ENCODE measurements around the gene PLA2G2E. TPM values are rescaled to one million over a fixed set of nuclear protein-coding genes. Genes with fewer than 3 reads are reported as not detected.

The PLA2G2E gene, protein sequence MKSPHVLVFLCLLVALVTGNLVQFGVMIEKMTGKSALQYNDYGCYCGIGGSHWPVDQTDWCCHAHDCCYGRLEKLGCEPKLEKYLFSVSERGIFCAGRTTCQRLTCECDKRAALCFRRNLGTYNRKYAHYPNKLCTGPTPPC
- total RNA-seq: not detected
- not detected for polyA plus RNA-seq (ENCODE audit: insufficient read depth, low read depth, low replicate concordance)
- long read RNA-seq, donor 1: 0 reads
- long read RNA-seq, donor 2: 0 reads

DNA sequence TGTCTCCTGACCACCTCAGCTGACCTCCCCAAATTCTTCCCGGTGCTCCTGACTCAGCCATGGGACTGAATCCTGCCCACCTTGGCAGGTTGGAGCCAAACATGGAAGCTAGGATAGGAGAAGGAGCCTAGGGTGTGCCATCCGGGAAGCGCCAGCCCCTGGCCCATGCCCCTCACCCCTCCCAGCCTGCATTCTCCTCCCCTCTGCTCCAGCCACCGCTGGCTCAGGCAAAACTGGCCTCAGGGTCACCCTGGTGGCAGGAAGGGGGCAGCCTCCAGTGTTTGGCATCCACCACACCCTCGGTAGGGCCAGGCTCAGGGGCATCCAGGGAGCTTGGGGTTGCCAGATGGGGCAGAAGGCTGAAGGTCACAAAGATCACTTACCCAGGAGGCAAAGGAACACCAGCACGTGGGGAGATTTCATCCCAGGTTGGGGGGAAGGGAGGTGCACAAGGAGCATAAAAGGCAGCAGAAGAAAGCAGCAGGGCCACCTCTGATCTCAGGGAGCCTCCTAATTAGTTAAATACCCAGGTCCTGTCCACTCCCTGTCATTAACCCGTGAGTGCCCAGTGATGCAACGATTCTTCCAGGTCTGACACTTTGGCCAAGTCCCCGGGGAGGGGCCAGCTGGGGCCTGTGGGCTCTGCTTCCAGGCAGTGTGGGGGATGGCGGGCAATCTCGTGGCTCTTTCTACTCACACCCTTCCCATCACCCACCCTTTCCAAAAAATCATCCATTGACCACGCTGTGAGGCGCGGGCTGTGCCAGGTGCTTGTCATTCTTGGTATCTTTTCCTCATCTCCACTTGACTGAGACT is at the start of gene PLA2G2E:
TSS of gene PLA2G2E (minus strand) at position 481 of the 816 bp plus-strand sequence. CDS start at position 423, 58 bp downstream.
- Histone ChIP-seq H3K27me3 (no peaks in the 10 kb centered on the region), H3K27ac (peak within 1 kb of the TSS; percentile 60 to 72), H3K36me3 (ENCODE audit: low read depth, missing control alignments) (no peaks in the 10 kb centered on the region), H3K4me1 (peaks cover 39% of the 10 kb centered on the region), H3K9me3 (no peaks in the 10 kb centered on the region), H3K4me3 (no peak within 1 kb of the TSS)
- TF ChIP-seq POLR2A (IDR thresholded peaks at IDR 0.05): no peak
- TF ChIP-seq, protein P1, sequence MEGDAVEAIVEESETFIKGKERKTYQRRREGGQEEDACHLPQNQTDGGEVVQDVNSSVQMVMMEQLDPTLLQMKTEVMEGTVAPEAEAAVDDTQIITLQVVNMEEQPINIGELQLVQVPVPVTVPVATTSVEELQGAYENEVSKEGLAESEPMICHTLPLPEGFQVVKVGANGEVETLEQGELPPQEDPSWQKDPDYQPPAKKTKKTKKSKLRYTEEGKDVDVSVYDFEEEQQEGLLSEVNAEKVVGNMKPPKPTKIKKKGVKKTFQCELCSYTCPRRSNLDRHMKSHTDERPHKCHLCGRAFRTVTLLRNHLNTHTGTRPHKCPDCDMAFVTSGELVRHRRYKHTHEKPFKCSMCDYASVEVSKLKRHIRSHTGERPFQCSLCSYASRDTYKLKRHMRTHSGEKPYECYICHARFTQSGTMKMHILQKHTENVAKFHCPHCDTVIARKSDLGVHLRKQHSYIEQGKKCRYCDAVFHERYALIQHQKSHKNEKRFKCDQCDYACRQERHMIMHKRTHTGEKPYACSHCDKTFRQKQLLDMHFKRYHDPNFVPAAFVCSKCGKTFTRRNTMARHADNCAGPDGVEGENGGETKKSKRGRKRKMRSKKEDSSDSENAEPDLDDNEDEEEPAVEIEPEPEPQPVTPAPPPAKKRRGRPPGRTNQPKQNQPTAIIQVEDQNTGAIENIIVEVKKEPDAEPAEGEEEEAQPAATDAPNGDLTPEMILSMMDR (IDR thresholded peaks at IDR 0.05): no peak
- no peak for DNase-seq
- WGBS, 2 donors: 68 to 69% methylated on average over 3 to 14 of the region's 14 CpGs
- intact Hi-C loops (cut with DNase I; ENCODE audit: low total_unique reads): loop anchor here (10.0 kb wide), 1 partner anchor 571 kb away; no protein-coding TSS in a partner anchor

DNA sequence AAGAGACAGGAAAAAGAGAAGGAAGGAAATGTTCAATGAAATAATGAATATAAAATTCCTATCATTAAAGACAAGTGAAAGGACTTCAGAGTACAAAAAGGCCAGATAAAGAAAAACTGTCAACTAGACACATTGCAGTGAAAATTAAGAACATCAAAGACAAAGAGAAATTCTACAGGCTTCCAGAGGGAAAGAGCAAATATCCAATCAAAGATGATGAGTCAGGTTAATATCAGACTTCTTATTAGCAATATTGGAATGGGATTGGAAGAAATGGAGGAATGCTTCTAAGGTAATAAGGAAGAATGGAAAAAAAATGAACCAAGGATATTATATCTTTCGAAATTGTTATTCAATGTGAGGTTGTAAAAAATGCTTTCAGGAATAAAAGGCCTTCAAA is 48.2 kb upstream of the PLA2G2E start:
- Histone ChIP-seq H3K9me3 (no peaks in the 10 kb centered on the region), H3K36me3 (ENCODE audit: low read depth, missing control alignments) (no peaks in the 10 kb centered on the region), H3K4me1 (peaks cover 9% of the 10 kb centered on the region), H3K27ac (no peak overlapping the region), H3K27me3 (no peaks in the 10 kb centered on the region), H3K4me3 (no peak overlapping the region)
- 88 to 96% methylated on average over 1 of the region's 1 CpG for whole genome bisulfite sequencing, 2 donors
- DNase-seq: no peak
- TF ChIP-seq, protein P1 (IDR thresholded peaks at IDR 0.05): no peak
- TF ChIP-seq POLR2A (IDR thresholded peaks at IDR 0.05): no peak
- intact Hi-C loops (cut with DNase I; ENCODE audit: low total_unique reads): no loop called here

DNA sequence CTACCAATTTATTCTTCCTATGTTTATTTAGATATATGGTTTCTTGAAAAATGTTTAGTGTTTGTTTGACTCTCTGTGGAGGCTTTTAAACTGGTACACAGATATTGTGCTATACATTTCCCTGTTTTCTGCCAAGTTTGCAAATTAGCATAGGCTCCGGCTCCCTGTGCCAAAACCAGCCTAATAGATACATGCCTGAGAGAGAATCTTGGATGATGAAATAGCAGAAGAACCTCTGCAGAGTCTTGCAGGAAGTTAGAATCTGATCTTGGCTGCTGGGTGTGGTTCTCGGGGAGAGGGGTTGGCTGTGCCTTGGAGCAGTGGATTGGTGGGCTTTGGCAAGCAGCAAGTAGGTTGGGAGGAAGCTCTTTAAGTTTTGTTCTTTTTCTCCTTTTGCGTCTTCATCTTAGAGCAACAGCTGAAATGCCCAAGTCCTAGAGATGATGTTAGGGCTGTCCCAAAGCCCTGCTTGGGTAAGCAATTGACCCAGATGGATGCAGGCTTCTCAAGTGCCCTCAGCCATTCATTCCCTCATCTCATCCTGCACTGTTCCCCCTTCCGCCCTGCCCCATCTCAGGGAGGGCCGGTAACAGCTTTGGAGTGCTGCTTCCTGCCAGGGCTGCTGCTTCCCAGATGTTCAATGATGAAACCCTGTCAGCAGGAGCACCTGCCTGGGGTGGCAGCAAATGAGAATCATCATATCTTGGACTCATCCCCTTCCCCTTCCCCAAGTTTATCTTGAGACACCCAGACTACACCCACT is 46.7 kb upstream of the PLA2G2E start:
- DNase-seq: no peak
- H3K4me3 ChIP-seq: no peak overlapping the region
- peaks cover 5% of the 10 kb centered on the region for H3K4me1 ChIP-seq
- H3K9me3 ChIP-seq: no peaks in the 10 kb centered on the region
- no peaks in the 10 kb centered on the region for H3K27me3 ChIP-seq
- H3K36me3 ChIP-seq (ENCODE audit: low read depth, missing control alignments): no peaks in the 10 kb centered on the region
- H3K27ac ChIP-seq: no peak overlapping the region
- WGBS, 2 donors: 81 to 86% methylated on average over 5 of the region's 5 CpGs
- TF ChIP-seq, protein P1 (IDR thresholded peaks at IDR 0.05): no peak
- intact Hi-C loops (cut with DNase I; ENCODE audit: low total_unique reads): no loop called here

DNA sequence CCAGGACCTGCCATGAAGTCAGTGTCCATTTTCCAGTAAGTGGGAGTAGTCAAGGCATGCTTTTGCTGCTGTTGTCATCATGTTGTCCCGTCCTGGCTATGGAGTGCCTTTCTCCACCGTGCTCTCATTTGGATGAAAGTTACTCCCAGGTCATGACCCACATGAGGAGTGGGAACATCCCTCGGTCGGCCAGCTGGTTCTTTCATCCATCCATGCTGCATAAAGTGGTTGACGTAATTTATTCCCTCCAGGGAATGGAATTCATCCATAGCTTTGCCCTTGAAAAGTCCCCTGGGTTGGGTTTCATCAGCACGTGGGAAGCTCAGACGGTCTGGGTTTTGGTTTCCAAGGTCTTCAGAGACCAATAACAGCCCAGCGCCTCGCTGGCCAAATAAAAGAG is 44.4 kb upstream of the PLA2G2E start:
- peak; percentile 49 for DNase-seq

More for the DNA sequence above, 44.4 kb upstream of the PLA2G2E start:
- intact Hi-C loops (cut with DNase I; ENCODE audit: low total_unique reads): no loop called here
- Histone ChIP-seq H3K27ac (peak overlapping the region in 1 of 2 donors; percentile 37), H3K27me3 (no peaks in the 10 kb centered on the region), H3K36me3 (ENCODE audit: low read depth, missing control alignments) (no peaks in the 10 kb centered on the region), H3K4me1 (no peaks in the 10 kb centered on the region), H3K9me3 (no peaks in the 10 kb centered on the region), H3K4me3 (no peak overlapping the region)
- TF ChIP-seq, protein P1 (IDR thresholded peaks at IDR 0.05): no peak
- TF ChIP-seq POLR2A (IDR thresholded peaks at IDR 0.05): no peak
- 46 to 50% methylated on average over 9 of the region's 9 CpGs for WGBS, 2 donors
